ENCODE measurements around the gene NSG2. TPM values are rescaled to one million over a fixed set of nuclear protein-coding genes. Genes with fewer than 3 reads are reported as not detected.

NSG2 gene
- total and polyA plus RNA-seq, 2 of the 4 experiments (the other 2 are of a cell fraction): not detected

DNA sequence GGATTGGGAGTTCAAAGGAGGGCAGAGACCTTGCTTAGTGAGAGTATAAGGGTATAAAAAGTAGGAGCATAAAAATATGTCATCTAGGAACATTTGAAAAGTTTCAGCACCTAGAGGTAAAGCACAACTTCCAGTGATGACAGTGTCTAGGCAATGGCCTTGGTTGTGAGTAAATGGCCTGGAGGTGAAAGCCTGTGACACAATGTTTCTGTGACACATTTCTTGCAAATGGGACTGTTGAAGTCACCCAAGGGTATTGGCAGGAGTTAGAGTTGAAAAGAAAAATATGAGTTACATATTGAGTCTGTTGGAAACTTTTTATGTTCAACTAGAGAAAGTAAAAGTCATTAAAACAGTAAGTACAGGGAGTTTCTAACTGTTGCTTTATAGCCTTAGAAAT is 41.7 kb upstream of the NSG2 start:
- H2BK5ac ChIP-seq (ENCODE audit: low read depth, low read length, poor library complexity, severe bottlenecking): no peak overlapping the region
- TF ChIP-seq FOS (IDR thresholded peaks at IDR 0.05; ENCODE audit: low read depth, low read length) (no peak), POLR2A (IDR thresholded peaks at IDR 0.05; ENCODE audit: low read depth, low read length) (no peak), RAD21 (IDR thresholded peaks at IDR 0.05; ENCODE audit: low read length) (no peak), CEBPB (IDR thresholded peaks at IDR 0.05; ENCODE audit: low read depth, low read length) (no peak), NFE2L2 (IDR thresholded peaks at IDR 0.05; ENCODE audit: low read depth, low read length) (no peak)
- TF ChIP-seq, protein P1, sequence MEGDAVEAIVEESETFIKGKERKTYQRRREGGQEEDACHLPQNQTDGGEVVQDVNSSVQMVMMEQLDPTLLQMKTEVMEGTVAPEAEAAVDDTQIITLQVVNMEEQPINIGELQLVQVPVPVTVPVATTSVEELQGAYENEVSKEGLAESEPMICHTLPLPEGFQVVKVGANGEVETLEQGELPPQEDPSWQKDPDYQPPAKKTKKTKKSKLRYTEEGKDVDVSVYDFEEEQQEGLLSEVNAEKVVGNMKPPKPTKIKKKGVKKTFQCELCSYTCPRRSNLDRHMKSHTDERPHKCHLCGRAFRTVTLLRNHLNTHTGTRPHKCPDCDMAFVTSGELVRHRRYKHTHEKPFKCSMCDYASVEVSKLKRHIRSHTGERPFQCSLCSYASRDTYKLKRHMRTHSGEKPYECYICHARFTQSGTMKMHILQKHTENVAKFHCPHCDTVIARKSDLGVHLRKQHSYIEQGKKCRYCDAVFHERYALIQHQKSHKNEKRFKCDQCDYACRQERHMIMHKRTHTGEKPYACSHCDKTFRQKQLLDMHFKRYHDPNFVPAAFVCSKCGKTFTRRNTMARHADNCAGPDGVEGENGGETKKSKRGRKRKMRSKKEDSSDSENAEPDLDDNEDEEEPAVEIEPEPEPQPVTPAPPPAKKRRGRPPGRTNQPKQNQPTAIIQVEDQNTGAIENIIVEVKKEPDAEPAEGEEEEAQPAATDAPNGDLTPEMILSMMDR (conservative IDR thresholded peaks at IDR 0.05; ENCODE audit: low read depth, low read length): no peak
- H2BK120ac ChIP-seq (ENCODE audit: low read depth, low read length): no peak overlapping the region
- H3K56ac ChIP-seq (ENCODE audit: extremely low read depth, insufficient read depth, low read length): no peak overlapping the region
- no peak overlapping the region for H3K23ac ChIP-seq (ENCODE audit: low read depth, low read length)
- DNase-seq (no peak), ATAC-seq (ENCODE audit: low read depth) (no peak)
- no peaks in the 10 kb centered on the region for H3K4me1 ChIP-seq (ENCODE audit: control insufficient read depth, insufficient read depth, low read length)
- no peak overlapping the region for H2BK20ac ChIP-seq (ENCODE audit: low read depth, low read length)
- no peak overlapping the region for H3K4ac ChIP-seq (ENCODE audit: low read depth, low read length)
- H2AK9ac ChIP-seq (replicated peaks; ENCODE audit: low read depth, low read length, poor library complexity): no peak overlapping the region
- dilution Hi-C loops (cut with HindIII; ENCODE audit: low sequenced_read_pairs, unreplicated experiment): no loop called here
- ChIA-PET CTCF (no interaction called here), POLR2A (ENCODE audit: unreplicated experiment) (no interaction called here)
- no peak overlapping the region for H3K18ac ChIP-seq (ENCODE audit: low read depth, low read length)
- no peak overlapping the region for H3K9ac ChIP-seq (ENCODE audit: low read depth, low read length)
- H4K8ac ChIP-seq (ENCODE audit: low read depth in 2 of 2, low read length in 2 of 2): no peak overlapping the region
- no peak overlapping the region for H2AFZ ChIP-seq (replicated peaks; ENCODE audit: low read length, poor library complexity)
- H2AK5ac ChIP-seq (ENCODE audit: low read depth, low read length): no peak overlapping the region
- H3K27ac ChIP-seq (ENCODE audit: insufficient read depth, low read length): no peak overlapping the region
- no peaks in the 10 kb centered on the region for H3K79me1 ChIP-seq (ENCODE audit: low read depth in 1 of 2, low read length in 2 of 2)
- no peaks in the 10 kb centered on the region for H3K9me1 ChIP-seq (ENCODE audit: insufficient read depth, low read length)
- no peaks in the 10 kb centered on the region for H4K20me1 ChIP-seq (ENCODE audit: insufficient read depth, low read length)
- no peak overlapping the region for H3K4me3 ChIP-seq (ENCODE audit: insufficient read depth, low read depth, low read length)
- intact Hi-C loops (cut with micrococcal nuclease): no loop called here
- no peak overlapping the region for H4K91ac ChIP-seq (ENCODE audit: insufficient read depth, low read depth, low read length)
- no peak overlapping the region for H3K14ac ChIP-seq (replicated peaks; ENCODE audit: low read depth, low read length)
- no peak overlapping the region for H4K5ac ChIP-seq (ENCODE audit: low read depth, low read length)
- BruUV-seq (replicated peaks): no TSS peak
- H3K27me3 ChIP-seq (ENCODE audit: control insufficient read depth, insufficient read depth, low read length): no peaks in the 10 kb centered on the region
- in situ Hi-C loops (cut with MboI; ENCODE audit: low sequenced_read_pairs): no loop called here
- no peaks in the 10 kb centered on the region for H3K9me3 ChIP-seq (ENCODE audit: control insufficient read depth, insufficient read depth, low read length)
- no peak overlapping the region for H3K4me2 ChIP-seq (ENCODE audit: low read depth, low read length)
- H3K36me3 ChIP-seq (ENCODE audit: control insufficient read depth, insufficient read depth, low read length): no peaks in the 10 kb centered on the region
- H2BK15ac ChIP-seq (ENCODE audit: low read depth, low read length): no peak overlapping the region
